K562 (cell line): ENCODE results near the gene DMWD. TPM values are rescaled to one million over a fixed set of nuclear protein-coding genes. Genes with fewer than 3 reads are reported as not detected.

Source experiments
- BRD9 ChIP-seq: fragments of 450-650 bp; IDR thresholded peaks from 2 replicates; pipeline ENCODE4 v1.6.1; 2018; ENCODE audit warnings: low read depth; ENCODE audit not compliant: partially characterized antibody
- CHD2 ChIP-seq: IDR thresholded peaks from 2 replicates; pipeline ENCODE4 v1.6.1; 2011; ENCODE audit warnings: low read depth, low read length
- COPS2 ChIP-seq: fragments of 450-650 bp; conservative IDR thresholded peaks from 2 replicates; pipeline ENCODE4 v1.6.1; 2016; ENCODE audit warnings: mild to moderate bottlenecking, moderate library complexity
- CREM ChIP-seq: IDR thresholded peaks from 2 replicates; pipeline ENCODE4 v1.6.1; 2014; ENCODE audit warnings: antibody characterized with exemption, low read depth
- ETV6 ChIP-seq, 3 experiments: fragments of 150-350 bp in 1 of 3; sonication (generic) in 1 of 3; formaldehyde crosslinking in 1 of 3; IDR thresholded peaks; 2 replicates each; pipeline versions ENCODE4 v1.6.1 to v1.8.0; 2014 to 2022; ENCODE audit warnings: borderline replicate concordance in 2 of 3, low read depth in 2 of 3, antibody characterized with exemption in 1 of 3, low read length in 1 of 3, mild to moderate bottlenecking in 1 of 3, missing genetic modification reagents in 1 of 3
- HNRNPH1 ChIP-seq: fragments of 200-400 bp; formaldehyde crosslinking; optimal IDR thresholded peaks from 2 replicates; pipeline ENCODE3; 2017; ENCODE audit warnings: low read depth, mild to moderate bottlenecking, low read length, moderate library complexity
- HOXB6 ChIP-seq: fragments of 250-450 bp; sonication (Bioruptor Pico); IDR thresholded peaks from 2 replicates; pipeline ENCODE4 v1.5.1; 2022; ENCODE audit warnings: mild to moderate bottlenecking, borderline replicate concordance
- ID3 ChIP-seq, 2 experiments: fragments of 250-450 bp in 1 of 2; fragments of 450-650 bp in 1 of 2; sonication (Bioruptor Pico) in 1 of 2; IDR thresholded peaks; 2 replicates each; pipeline versions ENCODE4 v1.6.1 to v1.8.0; 2016 to 2021; ENCODE audit warnings: mild to moderate bottlenecking in 2 of 2, moderate library complexity in 2 of 2, missing compliant biosample characterization in 1 of 2, missing genetic modification characterization in 1 of 2
- KDM4B ChIP-seq, 2 experiments: fragments of 450-650 bp in 1 of 2; sonication (generic) in 1 of 2; IDR thresholded peaks; 2 replicates each; pipeline ENCODE4 v1.6.1; 2016 to 2017; ENCODE audit warnings: borderline replicate concordance in 2 of 2, antibody characterized with exemption in 1 of 2, low read depth in 1 of 2, mild to moderate bottlenecking in 1 of 2
- MTF1 ChIP-seq: fragments of 250-450 bp; sonication (Bioruptor Pico); IDR thresholded peaks from 2 replicates; pipeline ENCODE4 v1.9.0; 2021; ENCODE audit warnings: moderate library complexity, mild to moderate bottlenecking, inconsistent platforms, borderline replicate concordance
- MXI1 ChIP-seq: IDR thresholded peaks from 2 replicates; pipeline ENCODE4 v1.6.1; 2011; ENCODE audit warnings: low read depth, mild to moderate bottlenecking, improper control_type of control experiment, low read length
- NFXL1 ChIP-seq: fragments of 450-650 bp; formaldehyde crosslinking; IDR thresholded peaks from 2 replicates; pipeline ENCODE4 v1.4.0; 2021; ENCODE audit warnings: mild to moderate bottlenecking
- NR2C1 ChIP-seq, 2 experiments: fragments of 450-650 bp; IDR thresholded peaks; 2 replicates each; pipeline ENCODE4 v1.6.1; 2017; ENCODE audit warnings: mild to moderate bottlenecking in 2 of 2, antibody characterized with exemption in 1 of 2, inconsistent platforms in 1 of 2, missing compliant biosample characterization in 1 of 2, missing genetic modification characterization in 1 of 2
- PHF20 ChIP-seq: fragments of 450-650 bp; IDR thresholded peaks from 2 replicates; pipeline ENCODE4 v1.6.1; 2018; ENCODE audit not compliant: partially characterized antibody
- RAD21 ChIP-seq, 2 experiments: fragments of 250-450 bp in 1 of 2; fragments of 450-650 bp in 1 of 2; sonication (Bioruptor Pico) in 1 of 2; formaldehyde crosslinking in 1 of 2; IDR thresholded peaks in 1 of 2; conservative IDR thresholded peaks in 1 of 2; 2 replicates each; pipeline versions ENCODE4 v1.4.0 to v1.8.0; 2020 to 2022; ENCODE audit warnings: mild to moderate bottlenecking in 2 of 2, moderate library complexity in 1 of 2
- SAP30 ChIP-seq: fragments of 200-600 bp; sonication (generic); IDR thresholded peaks from 2 replicates; pipeline ENCODE4 v1.6.1; 2012; ENCODE audit warnings: borderline replicate concordance, low read depth, mild to moderate bottlenecking, moderate library complexity, low read length, control low read depth, inconsistent platforms; ENCODE audit not compliant: insufficient read depth, poor library complexity, severe bottlenecking
- TAF1 ChIP-seq: IDR thresholded peaks from 2 replicates; pipeline ENCODE4 v1.6.1; 2011; ENCODE audit warnings: mild to moderate bottlenecking, low read length, moderate library complexity; ENCODE audit not compliant: insufficient read depth, control insufficient read depth, severe bottlenecking; ENCODE audit errors: extremely low read depth
- TCF15 ChIP-seq: fragments of 250-450 bp; sonication (Bioruptor Pico); IDR thresholded peaks from 2 replicates; pipeline ENCODE4 v1.8.0; 2022; ENCODE audit warnings: moderate library complexity, mild to moderate bottlenecking, inconsistent platforms
- TRIM28 ChIP-seq: fragments of 450-650 bp; IDR thresholded peaks from 2 replicates; pipeline ENCODE4 v1.6.1; 2017
- USF2 ChIP-seq: sonication (generic); formaldehyde crosslinking; IDR thresholded peaks from 2 replicates; pipeline ENCODE4 v1.5.0; 2020; ENCODE audit warnings: missing genetic modification reagents
- ZBTB7A ChIP-seq: IDR thresholded peaks from 2 replicates; pipeline ENCODE4 v1.6.1; 2011; ENCODE audit warnings: low read depth, mild to moderate bottlenecking, low read length, moderate library complexity, borderline replicate concordance; ENCODE audit not compliant: control insufficient read depth
- ZNF24 ChIP-seq: fragments of 450-650 bp; IDR thresholded peaks from 2 replicates; pipeline ENCODE4 v1.6.1; 2016
- ZNF511 ChIP-seq: sonication (generic); formaldehyde crosslinking; IDR thresholded peaks from 2 replicates; pipeline ENCODE4 v1.8.0; 2022; ENCODE audit warnings: mild to moderate bottlenecking, missing genetic modification reagents
- polyA plus RNA-seq, 8 experiments: library from polyadenylated mRNA; depleted of rRNA in 4 of 8; stranded (reverse) in 5 of 8; unstranded in 3 of 8; fragments of >200 nt; fragmentation: Nextera tagmentation in 2 of 8; fragmentation: Illumina TruSeq in 1 of 8; extraction: Ambion mirVana in 2 of 8; extraction: Trizol in 1 of 8; gene quantifications; 2 replicates each; pipeline versions ENCODE4 v1.2.1 to v1.2.3, GENCODE V29; 2011 to 2014; ENCODE audit warnings: inconsistent platforms in 1 of 8, missing spikeins in 1 of 8
- total RNA-seq, 7 experiments: library from RNA; depleted of rRNA in 6 of 7; stranded (reverse); fragments of >200 nt in 6 of 7; fragmentation: Illumina TruSeq in 2 of 7; extraction: Trizol in 2 of 7; gene quantifications; 2 replicates each; pipeline versions ENCODE4 v1.2.1 to v1.2.3, GENCODE V29; 2011 to 2021; ENCODE audit warnings: low replicate concordance in 1 of 7

The DMWD gene
- total and polyA plus RNA-seq, 9 of the 15 experiments (the other 6 are each of a cell fraction or from before 2014, with no cell fraction given), result 4.7 to 54.6 (median 19.0) TPM

- TF ChIP-seq ZBTB7A, result peak; percentile 58; the same call in 1 of the 2 replicates
- no peak for TF ChIP-seq KDM4B (IDR thresholded peaks at IDR 0.05; ENCODE audit: borderline replicate concordance in 2 of 2, low read depth in 1 of 2)
- TF ChIP-seq COPS2, result no peak
- TF ChIP-seq ETV6 (IDR thresholded peaks at IDR 0.05; ENCODE audit: borderline replicate concordance in 1 of 2, low read depth in 2 of 2, low read length in 1 of 2), result no peak
- TF ChIP-seq ETV6 (CRISPR knock-in tag; IDR thresholded peaks at IDR 0.05; ENCODE audit: borderline replicate concordance), result no peak
- peak; percentile 47 for TF ChIP-seq SAP30
- no peak for TF ChIP-seq NR2C1 (IDR thresholded peaks at IDR 0.05)
- TF ChIP-seq NR2C1 (tag; IDR thresholded peaks at IDR 0.05), result no peak
- TF ChIP-seq MTF1 (CRISPR knock-in tag), result no peak
- TF ChIP-seq ID3 (CRISPR knock-in tag; IDR thresholded peaks at IDR 0.05), result no peak
- no peak for TF ChIP-seq ID3 (tag; IDR thresholded peaks at IDR 0.05)
- no peak for TF ChIP-seq HOXB6 (CRISPR knock-in tag)
- no peak for TF ChIP-seq RAD21 (CRISPR knock-in tag; conservative IDR thresholded peaks at IDR 0.05 in 1 of 2, IDR thresholded peaks at IDR 0.05 in 1 of 2)
- TF ChIP-seq ZNF511, result no peak
- TF ChIP-seq TAF1, result peak; percentile 50
- TF ChIP-seq PHF20, result no peak
- TF ChIP-seq TRIM28, result no peak
- no peak for TF ChIP-seq BRD9
- peak; percentile 43; the same call in 1 of the 2 replicates for TF ChIP-seq CREM
- TF ChIP-seq HNRNPH1, result no peak
- no peak for TF ChIP-seq ZNF24
- no peak for TF ChIP-seq TCF15 (CRISPR knock-in tag)
- TF ChIP-seq NFXL1 (CRISPR knock-in tag), result no peak
- TF ChIP-seq CHD2, result no peak
- TF ChIP-seq MXI1, result 0 out of 2 replicates have a peak, but pooled peaks have one; percentile 52
- no peak for TF ChIP-seq USF2 (CRISPR knock-in tag)
Observed at GRCh38 chr19:45767410-45767880, 25.2 kb downstream of the DMWD start (continued).
